Psoas muscle (tissue), 8 donors: Measurements from ENCODE around the gene TMEM43. TPM values are rescaled to one million over a fixed set of nuclear protein-coding genes. Genes with fewer than 3 reads are reported as not detected.

Source experiments
- ATAC-seq, 4 donors: fragments of 200-7000 bp; cut with Tn5 transposase; one replicate each; pipeline ENCODE4 v1.9.1; 2020; ENCODE audit warnings: moderate library complexity in 3 of 4, mild to moderate bottlenecking in 2 of 4
- DNase-seq, 2 donors: peaks; one replicate each; pipeline ENCODE4 v3.0.0-alpha.2; 2020
- H3K27ac ChIP-seq: fragments of 200-600 bp; one replicate; pipeline ENCODE4 v1.8.0; 2022
- H3K27me3 ChIP-seq, 3 donors: fragments of 200-600 bp in 1 of 3; one replicate each; pipeline versions ENCODE4 v1.6.1 to v1.8.0; 2013 to 2022; ENCODE audit warnings: low read length in 2 of 3, mild to moderate bottlenecking in 2 of 3, moderate library complexity in 1 of 3; ENCODE audit not compliant: insufficient read depth in 3 of 3
- H3K36me3 ChIP-seq, 2 donors: fragments of 200-600 bp in 1 of 2; one replicate each; pipeline versions ENCODE4 v1.6.1 to v1.8.0; 2013 to 2022; ENCODE audit warnings: low read depth in 1 of 2, mild to moderate bottlenecking in 1 of 2, moderate library complexity in 1 of 2; ENCODE audit not compliant: insufficient read depth in 1 of 2
- H3K4me1 ChIP-seq: fragments of 200-600 bp; one replicate; pipeline ENCODE4 v1.8.0; 2022
- H3K4me3 ChIP-seq: fragments of 200-600 bp; one replicate; pipeline ENCODE4 v1.8.0; 2022; ENCODE audit warnings: mild to moderate bottlenecking
- H3K9me3 ChIP-seq: fragments of 200-600 bp; one replicate; pipeline ENCODE4 v1.8.0; 2022
- CTCF ChIP-seq: fragments of 200-600 bp; IDR thresholded peaks from one replicate; pipeline ENCODE4 v1.8.0; 2022; ENCODE audit warnings: antibody characterized with exemption
- WGBS, 3 donors: extraction: QIAGEN DNeasy Blood & Tissue Kit; methylation state at CpG; one replicate each; pipeline versions ENCODE4 v1.1.6 to v1.1.7; 2013; 5-methylcytosine and 5-hydroxymethylcytosine counted together
- intact Hi-C, 2 donors: fragments of 100-400 bp; cut with DNase I; formaldehyde crosslinking; loops; one replicate each; pipeline versions ENCODE4 v1.11.0 to v1.14.2; 2022
- polyA plus RNA-seq, 3 donors: library from polyadenylated mRNA; stranded (reverse); fragments of 200-250 nt; gene quantifications; one replicate each; pipeline ENCODE4 v1.2.3, GENCODE V29; 2013
- total RNA-seq, 4 donors: library from RNA; stranded (reverse); fragmentation: NEBNext Ultra II Directional in 2 of 4; extraction: Animal tissue kit (Norgen Biotek cat#: 25700) in 2 of 4; gene quantifications; one replicate each; pipeline versions ENCODE4 v1.2.1 to v1.2.4, GENCODE V29; 2021 to 2023
- donor health status: healthy with polysubstance abuse.
- donor health status: DM: no; HTN: no; CAD: no; lungs with moderate emphysema.
- donor health status: Bipolar disorder and iron deficiency.
- donor health status: healthy.
- donor health status: DM: yes; HTN: yes; CAD: no.
- donor health status: DM: no; HTN: no; CAD: no.
- donor health status: DM: no; HTN: no; CAD: no.
- donor health status: DM: yes; HTN: yes; CAD: no.

Gene TMEM43
- total and polyA plus RNA-seq, 7 donors = 28.2 to 107 (median 41.5) TPM

- Histone ChIP-seq H3K36me3 (peaks cover 8 to 52% of the 10 kb centered on the region in 2 donors), H3K4me1 (peaks cover 30% of the 10 kb centered on the region), H3K9me3 (no peaks in the 10 kb centered on the region), H3K27ac (peak overlapping the region; percentile 97), H3K4me3 (peak overlapping the region; percentile 98), H3K27me3 (no peaks in the 10 kb centered on the region)
- DNase-seq (no peak), ATAC-seq (no peak)
- intact Hi-C loops = loop anchor here in 1 of 2 donors (2.0 to 5.0 kb wide), 2 partner anchors 55 to 226 kb away; partner anchors contain the start of genes LSM3 and XPC
- WGBS, 3 donors = 43 to 48% (median 47%) methylated on average over 15 of the region's 15 CpGs
- no peak for TF ChIP-seq CTCF
These were observed 1.3 kb upstream of the TMEM43 start for GRCh38 chr3:14123308-14124222.

GRCh38 chr3:14124223-14124614 lies 633 bp upstream of the TMEM43 start:
- peak; percentile 71 to 86 for DNase-seq
- Histone ChIP-seq H3K36me3 (peaks cover 7 to 54% of the 10 kb centered on the region in 2 donors), H3K27ac (peak overlapping the region; percentile 97), H3K4me3 (peak overlapping the region; percentile 98), H3K9me3 (no peaks in the 10 kb centered on the region), H3K27me3 (no peaks in the 10 kb centered on the region), H3K4me1 (peaks cover 30% of the 10 kb centered on the region)
- TF ChIP-seq CTCF = no peak
- intact Hi-C loops = loop anchor here in 1 of 2 donors (2.0 to 5.0 kb wide), 2 partner anchors 55 to 227 kb away; partner anchors contain the start of genes LSM3 and XPC
- 0 to 1% (median 0%) methylated on average over 34 to 37 of the region's 37 CpGs for WGBS, 3 donors
- peak; percentile 9 to 48 (median 35) for ATAC-seq

- H3K4me3 ChIP-seq = peak overlapping the region; percentile 98
- WGBS, 3 donors = 0 to 1% (median 0%) methylated on average over 38 to 44 of the region's 44 CpGs
- no peaks in the 10 kb centered on the region for H3K27me3 ChIP-seq
- H3K36me3 ChIP-seq = peaks cover 7 to 54% of the 10 kb centered on the region in 2 donors
- DNase-seq = peak in 1 of 2 donors; percentile 81
- intact Hi-C loops = loop anchor here (2.0 to 5.0 kb wide), 2 partner anchors 52 to 53 kb away; partner anchors contain the start of genes LSM3 (in 2 of the 2) and XPC (in 2 of the 2)
- TF ChIP-seq CTCF = no peak
- peak in 3 of 4 donors; percentile 58 to 84 (median 65) for ATAC-seq
- H3K4me1 ChIP-seq = peaks cover 30% of the 10 kb centered on the region
- no peaks in the 10 kb centered on the region for H3K9me3 ChIP-seq
- H3K27ac ChIP-seq = peak overlapping the region; percentile 97
These were observed 553 bp downstream of the TMEM43 start for GRCh38 chr3:14125193-14126016.

GRCh38 chr3:14126017-14126886 lies 1.4 kb downstream of the TMEM43 start:
- no peak for TF ChIP-seq CTCF
- peaks cover 30% of the 10 kb centered on the region for H3K4me1 ChIP-seq
- no peaks in the 10 kb centered on the region for H3K27me3 ChIP-seq
- H3K27ac ChIP-seq = peak overlapping the region; percentile 97
- DNase-seq (peak in 1 of 2 donors; percentile 95), ATAC-seq (peak in 1 of 4 donors; percentile 82)
- intact Hi-C loops = loop anchor here in 1 of 2 donors (5.0 kb wide), 1 partner anchor 51 kb away; the partner anchor contains the start of genes LSM3 and XPC
- peaks cover 7 to 54% of the 10 kb centered on the region in 2 donors for H3K36me3 ChIP-seq
- peak overlapping the region; percentile 98 for H3K4me3 ChIP-seq
- H3K9me3 ChIP-seq = no peaks in the 10 kb centered on the region
- WGBS, 3 donors = 39 to 47% (median 41%) methylated on average over 11 of the region's 11 CpGs
